Skeletal muscle satellite cell (primary cell): ENCODE results near the gene RBM42.
"Not testable (repeated sequence)": the region's sequence is repeated elsewhere in the genome, so short reads cannot be mapped to it uniquely, and the experiment has no call there.

Experiments
- H3K27me3 ChIP-seq: 2 replicates; pipeline ENCODE4 v1.7.0; 2013; ENCODE audit warnings: low read length; ENCODE audit not compliant: control insufficient read depth, insufficient read depth
- H3K36me3 ChIP-seq: 2 replicates; pipeline ENCODE4 v1.7.0; 2013; ENCODE audit warnings: mild to moderate bottlenecking, control low read depth, low read length; ENCODE audit not compliant: insufficient read depth
- H3K4me1 ChIP-seq: 2 replicates; pipeline ENCODE4 v1.7.0; 2013; ENCODE audit warnings: low read length; ENCODE audit not compliant: control insufficient read depth, insufficient read depth
- H3K4me2 ChIP-seq: 2 replicates; pipeline ENCODE4 v1.7.0; 2013; ENCODE audit warnings: mild to moderate bottlenecking, low read length
- H3K4me3 ChIP-seq: 2 replicates; pipeline ENCODE4 v1.7.0; 2013; ENCODE audit warnings: low read length
- H3K9ac ChIP-seq: 2 replicates; pipeline ENCODE4 v1.7.0; 2013; ENCODE audit warnings: mild to moderate bottlenecking, low read depth, low read length, moderate library complexity
- H3K9me3 ChIP-seq: replicated peaks from 2 replicates; pipeline ENCODE4 v1.7.0; 2013; ENCODE audit warnings: mild to moderate bottlenecking, control low read depth, low read length

The RBM42 gene

GRCh38 chr19:35643255-35644205 is 14.7 kb downstream of the RBM42 start:
- no peaks in the 10 kb centered on the region for H3K27me3 ChIP-seq
- peak overlapping the region; percentile 89 for H3K4me2 ChIP-seq
- peak overlapping the region; percentile 61 for H3K9ac ChIP-seq
- H3K4me1 ChIP-seq: peaks cover 19% of the 10 kb centered on the region
- H3K36me3 ChIP-seq: no peaks in the 10 kb centered on the region
- peak overlapping the region; percentile 73 for H3K4me3 ChIP-seq
- no peaks in the 10 kb centered on the region for H3K9me3 ChIP-seq

- no peaks in the 10 kb centered on the region for H3K27me3 ChIP-seq
- H3K4me3 ChIP-seq: peak overlapping the region; percentile 73
- no peaks in the 10 kb centered on the region for H3K36me3 ChIP-seq
- H3K4me2 ChIP-seq: peak overlapping the region; percentile 89
- peaks cover 24% of the 10 kb centered on the region for H3K4me1 ChIP-seq
- H3K9ac ChIP-seq: peak overlapping the region; percentile 62
- H3K9me3 ChIP-seq: no peaks in the 10 kb centered on the region
Observed at GRCh38 chr19:35644206-35644986, 15.6 kb downstream of the RBM42 start.

- Histone ChIP-seq H3K27me3 (no peaks in the 10 kb centered on the region), H3K4me3 (peak overlapping the region; percentile 73), H3K4me1 (peaks cover 24% of the 10 kb centered on the region)
Observed at GRCh38 chr19:35644987-35645679, 16.3 kb downstream of the RBM42 start.

GRCh38 chr19:35645680-35646511 is 17.1 kb downstream of the RBM42 start:
- Histone ChIP-seq H3K4me1 (peaks cover 24% of the 10 kb centered on the region), H3K4me3 (no peak overlapping the region)

More at GRCh38 chr19:35644987-35645679, 16.3 kb downstream of the RBM42 start:
- H3K4me2 ChIP-seq: peak overlapping the region; percentile 89
- peak overlapping the region; percentile 62 for H3K9ac ChIP-seq
- H3K36me3 ChIP-seq: no peaks in the 10 kb centered on the region
- no peaks in the 10 kb centered on the region for H3K9me3 ChIP-seq

GRCh38 chr19:35648017-35648961 is 19.5 kb downstream of the RBM42 start, which contains the start of gene COX6B1:
Gene COX6B1, plus strand, starts transcription at chr19:35648323. Its CDS starts 2,921 bp downstream, at chr19:35651244.
- Histone ChIP-seq H3K27me3 (no peaks in the 10 kb centered on the region), H3K4me1 (peaks cover 16% of the 10 kb centered on the region), H3K4me2 (peak within 1 kb of the TSS; percentile 97), H3K9me3 (no peaks in the 10 kb centered on the region), H3K9ac (peak within 1 kb of the TSS; percentile 87), H3K36me3 (peaks cover 13% of the 10 kb centered on the region), H3K4me3 (peak within 1 kb of the TSS; percentile 83)

More at GRCh38 chr19:35645680-35646511, 17.1 kb downstream of the RBM42 start:
- Histone ChIP-seq H3K27me3 (no peaks in the 10 kb centered on the region), H3K9me3 (no peaks in the 10 kb centered on the region), H3K36me3 (peaks cover 2% of the 10 kb centered on the region), H3K9ac (no peak overlapping the region), H3K4me2 (no peak overlapping the region)

- Histone ChIP-seq H3K4me3 (no peak overlapping the region), H3K36me3 (peaks cover 23% of the 10 kb centered on the region), H3K4me2 (no peak overlapping the region), H3K9ac (no peak overlapping the region), H3K9me3 (no peaks in the 10 kb centered on the region), H3K27me3 (no peaks in the 10 kb centered on the region), H3K4me1 (peaks cover 5% of the 10 kb centered on the region)
Observed at GRCh38 chr19:35650581-35650980, 21.7 kb downstream of the RBM42 start.

- H3K9ac ChIP-seq, H3K4me2 ChIP-seq, H3K27me3 ChIP-seq, H3K4me1 ChIP-seq, H3K9me3 ChIP-seq, H3K4me3 ChIP-seq: not testable (repeated sequence)
- peaks cover 48% of the 10 kb centered on the region for H3K36me3 ChIP-seq
Observed at GRCh38 chr19:35654828-35655227, 26.0 kb downstream of the RBM42 start.

- Histone ChIP-seq H3K4me3 (no peak overlapping the region), H3K4me1 (no peaks in the 10 kb centered on the region), H3K36me3 (peaks cover 48% of the 10 kb centered on the region), H3K4me2 (no peak overlapping the region), H3K9me3 (no peaks in the 10 kb centered on the region), H3K27me3 (no peaks in the 10 kb centered on the region), H3K9ac (no peak overlapping the region)
Observed at GRCh38 chr19:35655600-35655999, 26.8 kb downstream of the RBM42 start.

- H3K4me1 ChIP-seq: no peaks in the 10 kb centered on the region
- no peaks in the 10 kb centered on the region for H3K9me3 ChIP-seq
- no peaks in the 10 kb centered on the region for H3K27me3 ChIP-seq
- H3K4me2 ChIP-seq: no peak overlapping the region
- H3K4me3 ChIP-seq: no peak overlapping the region
- no peak overlapping the region for H3K9ac ChIP-seq
- H3K36me3 ChIP-seq: peaks cover 39% of the 10 kb centered on the region
Observed at GRCh38 chr19:35656700-35657099, 27.9 kb downstream of the RBM42 start.
